Esophagus (tissue), 2 donors: Measurements from ENCODE around the gene IKBKG. TPM values are rescaled to one million over a fixed set of nuclear protein-coding genes. Genes with fewer than 3 reads are reported as not detected.
A peak's percentile ranks its signal among the peaks of the same experiment; 100 is the strongest.

Source experiments
- H3K27ac ChIP-seq, 2 donors: one replicate each; pipeline ENCODE4 v1.5.1; 2013; ENCODE audit warnings: low read depth in 2 of 2, mild to moderate bottlenecking in 2 of 2, inconsistent platforms in 1 of 2, low read length in 1 of 2, moderate library complexity in 1 of 2
- H3K27me3 ChIP-seq, 2 donors: one replicate each; pipeline ENCODE4 v1.6.1; 2013; ENCODE audit warnings: low read length in 2 of 2, control low read depth in 1 of 2, mild to moderate bottlenecking in 1 of 2; ENCODE audit not compliant: insufficient read depth in 2 of 2, control insufficient read depth in 1 of 2
- H3K36me3 ChIP-seq, 2 donors: one replicate each; pipeline ENCODE4 v1.6.1; 2013; ENCODE audit warnings: low read length in 1 of 2; ENCODE audit not compliant: control insufficient read depth in 2 of 2, insufficient read depth in 2 of 2
- H3K4me1 ChIP-seq, 2 donors: one replicate each; pipeline ENCODE4 v1.6.1; 2013; ENCODE audit warnings: low read length in 1 of 2; ENCODE audit not compliant: control insufficient read depth in 2 of 2, insufficient read depth in 2 of 2
- H3K4me3 ChIP-seq, 2 donors: one replicate each; pipeline ENCODE4 v1.5.1; 2013; ENCODE audit warnings: low read length in 2 of 2, mild to moderate bottlenecking in 2 of 2, low read depth in 1 of 2, moderate library complexity in 1 of 2
- H3K9me3 ChIP-seq, 2 donors: one replicate each; pipeline ENCODE4 v1.6.1; 2013; ENCODE audit warnings: mild to moderate bottlenecking in 2 of 2, low read depth in 1 of 2, low read length in 1 of 2, moderate library complexity in 1 of 2; ENCODE audit not compliant: control insufficient read depth in 2 of 2, insufficient read depth in 1 of 2
- WGBS, 2 donors: extraction: QIAGEN DNeasy Blood & Tissue Kit; methylation state at CpG; one replicate each; pipeline ENCODE4 v1.1.7; 2013; 5-methylcytosine and 5-hydroxymethylcytosine counted together
- polyA plus RNA-seq, 2 donors: library from polyadenylated mRNA; stranded (reverse); fragments of 200-250 nt; gene quantifications; one replicate each; pipeline ENCODE4 v1.2.3, GENCODE V29; 2013
- donor health status: healthy with polysubstance abuse.
- donor health status: Bipolar disorder and iron deficiency.

Gene IKBKG
- polyA plus RNA-seq, 2 donors, result 16.2 to 19.7 TPM

DNA sequence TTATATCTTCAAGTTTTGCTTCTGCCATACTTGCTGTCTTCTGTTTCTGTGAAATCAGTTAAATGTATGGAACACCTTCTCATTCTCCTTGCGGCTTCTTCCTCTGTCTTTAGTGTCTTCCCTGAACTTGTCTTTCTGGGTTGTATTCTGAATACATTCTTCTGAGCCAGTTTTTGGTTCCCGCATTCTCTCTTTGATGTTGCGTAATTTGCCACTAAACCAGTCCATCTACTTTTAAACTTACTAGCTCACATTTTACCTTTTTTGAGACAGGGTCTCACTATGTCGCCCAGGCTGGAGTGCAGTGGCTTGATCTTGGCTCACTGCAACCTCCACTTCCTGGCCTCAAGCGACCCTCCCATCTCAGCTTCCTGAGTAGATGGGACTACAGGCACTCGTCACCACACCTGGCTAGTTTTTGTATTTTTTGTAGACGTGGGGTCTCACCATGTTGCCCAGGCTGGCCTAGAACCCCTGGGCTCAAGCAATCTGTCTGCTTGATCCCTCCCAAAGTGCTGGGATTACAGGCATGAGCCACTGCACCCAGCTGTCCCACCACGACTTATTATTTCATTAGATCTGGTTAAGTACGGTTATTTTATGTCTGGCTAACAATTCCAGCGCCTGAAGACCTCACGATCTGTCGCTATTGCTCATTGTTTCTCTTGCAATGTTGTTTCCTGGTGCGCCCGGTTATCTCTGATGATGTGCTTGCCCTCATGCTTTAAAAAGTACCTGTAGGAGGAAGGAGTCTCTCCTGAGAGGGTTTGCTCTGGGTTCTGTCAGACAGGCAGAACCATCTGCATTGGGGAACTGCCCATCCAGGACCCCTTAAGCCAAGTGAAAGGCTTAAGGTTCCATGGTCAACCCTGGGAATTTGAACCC, 21.6 kb upstream of the IKBKG start:
- H3K27ac ChIP-seq, result peak overlapping the region; percentile 81 to 96
- no peaks in the 10 kb centered on the region for H3K36me3 ChIP-seq
- peaks cover 0 to 2% of the 10 kb centered on the region in 2 donors for H3K4me1 ChIP-seq
- no peaks in the 10 kb centered on the region for H3K27me3 ChIP-seq
- WGBS, 2 donors, result 60 to 75% methylated on average over 14 of the region's 14 CpGs
- no peak overlapping the region for H3K4me3 ChIP-seq
- H3K9me3 ChIP-seq, result no peaks in the 10 kb centered on the region

DNA sequence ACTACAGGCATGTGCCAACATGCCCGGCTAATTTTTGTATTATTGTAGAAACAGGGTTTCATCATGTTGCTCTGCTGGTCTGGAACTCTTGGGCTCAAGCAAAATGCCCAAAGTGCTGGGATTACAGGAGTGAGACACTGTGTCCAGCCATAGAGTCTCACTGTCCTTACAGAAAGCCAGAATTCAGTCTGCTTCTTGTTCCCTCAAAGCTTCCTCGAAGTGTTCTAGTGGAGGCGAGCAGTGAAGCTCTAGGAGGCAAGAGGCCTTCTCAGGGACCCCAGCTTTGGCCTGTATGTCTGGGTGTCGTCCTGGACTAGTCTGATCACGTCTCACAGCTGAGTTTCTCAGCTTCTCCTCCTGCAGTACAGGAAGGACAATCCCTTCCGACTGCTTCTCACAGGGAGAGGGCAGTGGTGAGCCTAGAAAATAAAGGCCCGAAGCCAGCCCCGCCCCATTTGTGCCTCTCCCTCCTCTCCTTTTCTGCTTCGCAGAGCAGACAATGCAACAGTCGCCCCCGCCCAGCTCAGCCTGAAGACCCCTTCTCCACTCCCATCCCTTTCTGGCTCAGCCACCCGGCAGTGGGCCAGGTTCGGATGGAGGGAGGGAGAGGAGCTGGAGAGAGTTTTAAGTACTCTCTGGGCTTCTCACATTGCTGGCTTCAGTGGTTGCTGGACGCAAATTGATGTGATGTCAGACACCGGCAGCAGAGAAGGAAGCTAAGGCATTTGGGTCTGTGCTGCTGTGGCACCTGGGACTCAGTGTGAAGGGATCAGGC, 20.3 kb upstream of the IKBKG start:
- H3K9me3 ChIP-seq, result no peaks in the 10 kb centered on the region
- WGBS, 2 donors, result 4 to 27% methylated on average over 15 of the region's 15 CpGs
- no peak overlapping the region for H3K4me3 ChIP-seq
- peak overlapping the region; percentile 84 to 96 for H3K27ac ChIP-seq
- H3K36me3 ChIP-seq, result peaks cover 0 to under 1% of the 10 kb centered on the region in 2 donors
- H3K4me1 ChIP-seq, result peaks cover 0 to 2% of the 10 kb centered on the region in 2 donors
- no peaks in the 10 kb centered on the region for H3K27me3 ChIP-seq

DNA sequence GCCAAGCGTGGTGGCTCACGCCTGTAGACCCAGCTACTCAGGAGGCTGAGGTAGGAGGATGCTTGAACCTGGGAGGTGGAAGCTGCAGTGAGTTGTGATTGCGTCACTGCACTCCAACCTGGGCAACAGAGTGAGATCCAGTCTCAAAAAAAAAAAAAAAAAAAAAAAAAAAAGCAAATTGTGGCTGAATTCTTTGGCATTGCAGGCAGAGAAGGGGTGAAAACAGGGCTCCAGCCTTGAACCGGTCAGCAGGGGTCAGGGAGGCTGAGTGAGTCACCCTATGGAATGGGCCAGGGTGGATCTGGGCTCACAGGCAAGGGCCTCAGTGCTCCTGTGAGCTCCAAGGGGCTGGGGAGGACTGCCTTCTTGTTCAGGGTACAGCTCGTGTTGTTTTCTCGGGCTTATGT, 18.2 kb upstream of the IKBKG start:
- peaks cover 0 to 17% of the 10 kb centered on the region in 2 donors for H3K36me3 ChIP-seq
- no peaks in the 10 kb centered on the region for H3K9me3 ChIP-seq
- H3K4me1 ChIP-seq, result peaks cover 0 to 2% of the 10 kb centered on the region in 2 donors
- WGBS, 2 donors, result 86 to 87% methylated on average over 6 of the region's 6 CpGs
- H3K27me3 ChIP-seq, result no peaks in the 10 kb centered on the region
- H3K27ac ChIP-seq, result no peak overlapping the region
- no peak overlapping the region for H3K4me3 ChIP-seq

DNA sequence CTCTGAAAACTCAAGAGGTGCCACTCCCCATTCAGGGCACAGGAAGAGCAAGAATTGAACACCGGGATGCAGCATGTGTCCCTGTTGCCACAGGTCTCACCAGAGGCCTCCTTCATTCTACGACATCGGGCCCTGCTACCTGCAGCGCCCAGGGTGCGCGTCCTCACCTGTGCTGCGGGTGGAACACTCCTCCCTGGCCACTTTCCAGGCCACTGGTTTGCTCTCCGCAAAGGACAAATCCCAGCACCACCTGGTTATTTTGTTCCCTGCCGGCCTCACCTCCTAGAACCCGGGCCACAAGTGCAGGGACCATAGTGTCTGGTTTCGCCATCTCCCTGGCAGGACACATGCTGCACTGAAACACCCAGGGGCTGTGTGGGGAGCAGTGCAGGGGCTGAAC, 17.1 kb upstream of the IKBKG start:
- no peaks in the 10 kb centered on the region for H3K9me3 ChIP-seq

DNA sequence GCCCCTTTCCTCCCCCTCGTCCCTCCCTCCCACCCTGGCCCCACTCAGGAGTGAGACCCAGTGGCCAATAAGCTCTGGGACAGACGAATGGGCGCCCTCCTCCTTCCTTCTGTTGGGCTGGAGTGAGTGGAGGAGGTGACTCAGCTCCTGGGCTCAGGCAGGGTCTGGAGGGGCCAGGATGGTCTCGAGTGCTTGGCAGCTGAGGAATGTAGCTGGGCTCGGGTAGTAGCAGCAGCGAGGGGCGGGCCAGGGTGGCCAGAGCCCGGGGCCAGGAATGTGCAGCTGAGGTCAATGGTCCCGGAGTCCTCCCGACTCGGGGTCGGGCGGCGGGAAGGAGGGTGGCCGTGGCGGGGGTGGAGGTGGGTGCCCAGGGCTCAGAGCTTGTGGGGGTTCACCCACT, 15.8 kb upstream of the IKBKG start:
- Histone ChIP-seq H3K4me3 (no peak overlapping the region), H3K4me1 (peaks cover 0 to 2% of the 10 kb centered on the region in 2 donors), H3K9me3 (no peaks in the 10 kb centered on the region), H3K36me3 (peaks cover 0 to 23% of the 10 kb centered on the region in 2 donors), H3K27ac (no peak overlapping the region), H3K27me3 (no peaks in the 10 kb centered on the region)
- WGBS, 2 donors, result 71 to 75% methylated on average over 10 to 16 of the region's 16 CpGs

More for the DNA sequence above, 17.1 kb upstream of the IKBKG start:
- Histone ChIP-seq H3K4me1 (peaks cover 0 to 2% of the 10 kb centered on the region in 2 donors), H3K27ac (no peak overlapping the region), H3K4me3 (no peak overlapping the region), H3K27me3 (no peaks in the 10 kb centered on the region), H3K36me3 (peaks cover 0 to 21% of the 10 kb centered on the region in 2 donors)
- 64 to 72% methylated on average over 11 of the region's 11 CpGs for WGBS, 2 donors

DNA sequence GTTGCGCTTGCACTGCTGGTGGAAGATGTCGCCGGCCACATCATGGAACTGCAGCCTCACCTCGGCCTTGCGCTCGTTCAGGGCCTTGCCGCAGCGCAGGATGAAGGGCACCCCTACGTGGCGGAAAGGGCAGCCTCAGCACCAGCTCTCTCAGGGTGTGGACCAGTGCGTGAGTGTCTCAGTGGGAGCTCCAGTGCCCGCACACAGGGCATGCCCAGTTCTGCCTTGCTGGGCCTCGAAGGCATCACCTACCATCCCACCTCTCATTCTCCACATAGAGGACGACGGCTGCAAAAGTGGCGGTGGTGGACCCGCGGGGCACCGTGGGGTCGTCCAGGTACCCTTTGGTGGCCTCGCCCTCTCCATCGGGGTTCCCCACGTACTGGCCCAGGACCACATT, 14.7 kb upstream of the IKBKG start:
- H3K27me3 ChIP-seq, result no peaks in the 10 kb centered on the region
- H3K9me3 ChIP-seq, result no peaks in the 10 kb centered on the region
- H3K4me3 ChIP-seq, result no peak overlapping the region
- H3K27ac ChIP-seq, result no peak overlapping the region
- peaks cover 0 to 23% of the 10 kb centered on the region in 2 donors for H3K36me3 ChIP-seq
- no peaks in the 10 kb centered on the region for H3K4me1 ChIP-seq
- WGBS, 2 donors, result 94 to 96% methylated on average over 23 of the region's 23 CpGs

DNA sequence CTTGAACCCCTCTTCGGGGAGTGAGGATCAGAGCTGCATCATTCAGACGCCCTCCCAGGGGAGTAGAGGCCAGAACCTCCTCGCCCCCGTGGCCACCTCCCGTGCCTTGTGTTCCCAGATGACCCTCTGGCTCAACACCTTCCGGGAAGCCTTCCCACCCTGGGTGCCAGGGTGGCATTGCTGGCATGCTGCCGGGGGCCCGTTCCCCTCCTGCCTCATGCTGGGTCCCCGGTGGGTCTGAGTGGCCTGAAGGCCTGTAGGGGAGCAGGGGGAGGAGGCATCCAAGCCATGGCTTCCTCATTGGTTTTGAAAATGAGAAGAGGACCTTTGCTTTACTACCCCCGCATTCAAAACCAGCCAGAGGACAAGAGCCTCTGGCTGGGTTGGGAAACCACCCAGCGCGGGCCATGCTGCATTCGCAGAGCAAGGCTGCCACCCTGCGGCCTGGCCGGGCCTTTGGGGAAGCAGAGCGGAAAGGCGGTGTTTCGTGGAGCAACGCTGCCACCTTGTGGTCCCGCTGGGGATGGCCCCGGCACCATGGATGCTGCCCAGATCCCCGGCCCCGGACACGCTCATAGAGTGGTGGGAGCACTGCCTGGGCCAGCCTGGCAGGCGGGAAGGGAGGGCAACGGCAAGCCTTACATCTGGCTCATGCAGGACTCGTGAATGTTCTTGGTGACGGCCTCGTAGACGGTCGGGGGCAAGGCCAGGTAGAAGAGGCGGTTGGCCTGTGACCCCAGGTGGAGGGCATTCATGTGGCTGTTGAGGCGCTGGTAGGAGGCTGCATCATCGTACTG, 12.7 kb upstream of the IKBKG start:
- Histone ChIP-seq H3K4me3 (no peak overlapping the region), H3K27ac (no peak overlapping the region), H3K4me1 (no peaks in the 10 kb centered on the region), H3K27me3 (no peaks in the 10 kb centered on the region), H3K36me3 (peaks cover 0 to 23% of the 10 kb centered on the region in 2 donors), H3K9me3 (no peaks in the 10 kb centered on the region)
- 27% methylated on average over 34 of the region's 34 CpGs for whole genome bisulfite sequencing, 2 donors

DNA sequence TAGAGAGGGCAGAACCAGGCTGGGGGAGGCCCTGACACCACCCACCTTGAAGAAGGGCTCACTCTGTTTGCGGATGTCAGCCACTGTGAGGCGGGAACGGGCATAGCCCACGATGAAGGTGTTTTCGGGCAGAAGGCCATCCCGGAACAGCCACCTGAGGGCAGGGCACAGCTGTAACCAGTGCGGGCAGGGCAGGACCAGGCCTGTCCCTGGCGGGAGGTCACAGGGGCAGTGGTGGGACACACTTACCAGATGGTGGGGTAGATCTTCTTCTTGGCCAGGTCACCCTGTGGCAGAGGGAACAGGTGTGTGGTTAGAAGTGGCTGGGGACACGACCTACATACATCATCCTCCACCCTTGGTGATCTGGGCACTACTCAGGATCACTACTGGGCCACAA, 11.5 kb upstream of the IKBKG start:
- Histone ChIP-seq H3K27ac (no peak overlapping the region), H3K27me3 (no peaks in the 10 kb centered on the region), H3K36me3 (peaks cover 0 to 23% of the 10 kb centered on the region in 2 donors), H3K9me3 (no peaks in the 10 kb centered on the region), H3K4me1 (peaks cover 0 to 4% of the 10 kb centered on the region in 2 donors), H3K4me3 (no peak overlapping the region)
- 66 to 69% methylated on average over 9 of the region's 9 CpGs for WGBS, 2 donors

DNA sequence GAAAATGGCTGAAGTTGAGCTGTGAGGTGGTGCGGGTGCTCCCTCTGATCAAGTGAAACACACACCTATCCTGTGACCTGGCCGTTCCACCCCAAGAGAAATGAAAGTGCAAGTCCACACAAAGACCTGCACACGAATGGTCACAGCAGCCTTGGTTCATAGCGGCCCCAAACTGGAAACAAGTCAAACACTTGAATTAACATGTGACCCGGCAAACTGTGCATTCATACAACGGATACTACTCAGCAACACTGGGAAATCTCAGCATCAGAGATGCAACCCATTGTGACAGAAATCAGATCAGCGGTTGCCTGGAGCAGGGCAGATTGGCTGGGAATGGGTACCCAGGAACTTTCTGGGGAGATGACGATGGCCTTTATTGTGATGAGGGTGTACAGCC, 8.3 kb upstream of the IKBKG start:
- H3K9me3 ChIP-seq, result no peaks in the 10 kb centered on the region
- H3K4me3 ChIP-seq, result no peak overlapping the region
- peaks cover 0 to 18% of the 10 kb centered on the region in 2 donors for H3K4me1 ChIP-seq
- H3K27me3 ChIP-seq, result no peaks in the 10 kb centered on the region
- 79 to 89% methylated on average over 8 of the region's 8 CpGs for whole genome bisulfite sequencing, 2 donors
- peaks cover 0 to 7% of the 10 kb centered on the region in 2 donors for H3K36me3 ChIP-seq
- no peak overlapping the region for H3K27ac ChIP-seq
